GM19455 (cell line): ENCODE measurements around the gene PIEZO2.

ENCODE experiments used
- ATAC-seq: cut with Tn5 transposase; IDR thresholded peaks from one replicate; pipeline ENCODE4 v1.9.1; 2021; ENCODE audit not compliant: unreplicated experiment

Gene PIEZO2

DNA sequence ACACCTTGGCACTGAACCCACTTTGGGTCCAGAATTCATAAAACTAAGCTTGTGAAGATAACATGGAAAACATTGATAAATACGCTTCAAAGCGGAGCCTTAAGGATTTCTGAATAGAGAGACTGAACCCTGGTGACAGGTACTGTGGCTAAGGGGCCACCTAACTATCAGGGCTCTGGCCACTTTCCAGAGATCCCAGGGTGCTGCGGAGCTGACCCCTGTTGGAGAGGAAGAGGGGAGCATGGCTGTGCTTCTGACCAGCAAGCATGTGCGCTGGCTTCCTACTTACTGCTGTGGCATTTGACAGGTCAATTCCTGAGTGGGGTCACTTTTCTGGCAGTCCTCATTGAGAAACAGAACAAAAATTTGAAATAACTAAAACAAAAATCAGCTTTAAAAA lies 395.2 kb downstream of the PIEZO2 start:
- ATAC-seq, result no peak

DNA sequence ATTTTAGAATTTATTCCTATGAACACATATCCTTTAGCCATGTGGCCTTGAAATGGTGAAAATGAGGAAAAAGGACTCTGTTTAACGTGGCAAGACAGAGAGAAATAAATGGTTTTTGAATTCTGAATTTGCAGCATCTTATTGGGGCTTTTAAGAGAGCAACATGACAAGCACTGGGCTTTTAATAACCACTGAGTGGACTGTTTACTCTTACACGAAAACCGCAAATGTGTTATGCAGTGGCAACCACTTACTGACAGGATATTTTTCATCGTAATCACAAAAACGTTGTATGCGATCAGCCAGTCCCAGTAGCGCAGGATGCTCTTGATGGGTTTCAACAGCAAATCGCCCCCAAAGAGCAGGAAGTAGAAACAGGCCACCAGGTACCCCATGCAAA lies 397.0 kb downstream of the PIEZO2 start:
- ATAC-seq, result no peak

DNA sequence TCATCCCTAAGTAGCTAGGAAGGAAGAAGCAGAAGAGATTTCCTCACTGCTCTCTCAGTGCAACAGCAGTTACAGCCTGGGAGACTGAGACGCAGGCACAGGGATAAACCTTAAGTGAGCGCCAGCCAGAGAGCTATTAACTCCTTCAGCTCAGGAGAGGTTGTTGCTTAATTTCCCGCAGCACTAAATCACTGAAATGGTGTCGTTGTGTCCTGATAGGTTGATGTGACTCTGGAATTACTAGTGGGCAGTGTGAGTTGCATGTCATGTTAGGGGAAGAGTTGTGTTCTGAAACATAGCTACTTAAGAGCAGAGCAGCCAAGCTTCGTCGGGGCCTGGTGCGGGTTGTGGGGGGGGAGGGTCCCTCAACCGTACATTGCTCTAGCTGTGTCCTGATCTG lies 397.7 kb downstream of the PIEZO2 start:
- ATAC-seq, result no peak

DNA sequence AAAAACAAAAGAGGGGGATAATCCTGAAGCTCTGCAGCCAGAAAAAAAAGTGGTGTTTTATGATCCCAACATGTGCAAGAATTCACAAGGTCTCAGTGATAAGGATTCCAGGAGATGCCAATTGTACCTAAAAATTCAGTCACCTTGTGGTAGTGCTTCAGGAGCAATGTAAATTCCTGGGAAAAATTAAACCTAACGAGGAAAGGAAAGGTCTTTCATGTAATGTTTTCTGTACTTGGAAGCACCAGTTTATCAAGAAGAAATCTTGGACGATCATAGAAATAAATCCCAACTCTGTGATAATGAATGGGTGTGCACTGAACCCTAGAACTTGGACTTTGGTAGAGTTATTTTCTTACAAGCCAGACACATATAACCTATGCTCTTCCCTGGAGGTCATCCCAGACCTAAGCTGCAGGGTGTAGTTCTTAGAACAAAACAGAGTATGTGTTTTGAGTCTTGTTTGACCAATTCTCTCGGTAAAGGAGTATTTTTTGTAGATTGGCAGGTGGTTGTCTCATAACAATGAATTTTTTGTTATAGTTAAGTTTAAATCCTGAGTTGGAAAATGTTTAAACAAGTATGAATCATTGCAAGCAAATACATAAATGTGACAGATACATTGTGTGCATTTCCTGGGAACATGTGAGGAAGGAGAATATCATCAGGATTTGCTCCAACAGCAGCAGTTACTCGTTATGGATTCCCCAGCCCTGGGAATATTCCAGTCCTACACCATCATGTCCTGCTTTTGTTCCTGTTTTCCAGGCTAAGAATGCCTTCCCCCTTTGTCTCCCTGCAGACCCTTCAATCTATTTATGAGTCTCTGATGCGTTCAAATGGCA lies 399.0 kb downstream of the PIEZO2 start:
- ATAC-seq, result no peak

DNA sequence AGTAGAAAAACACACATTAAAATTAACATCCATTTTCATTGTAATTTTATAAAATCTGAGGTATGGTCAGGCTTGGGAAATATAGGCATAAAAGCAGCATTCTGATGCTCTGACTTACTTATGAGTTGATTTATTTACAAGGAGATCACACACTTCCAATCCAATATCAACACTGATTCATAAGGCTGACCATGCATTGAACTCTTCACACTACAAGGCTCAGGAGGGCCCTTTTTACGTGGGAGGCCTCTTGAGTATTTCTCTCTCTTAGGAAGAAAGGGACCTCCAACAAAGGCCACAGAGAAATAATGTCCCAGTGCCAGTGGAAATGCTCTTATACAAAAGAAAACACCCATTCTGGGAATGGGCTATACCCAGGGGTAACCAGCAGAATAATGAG lies 400.7 kb downstream of the PIEZO2 start:
- no peak for ATAC-seq

DNA sequence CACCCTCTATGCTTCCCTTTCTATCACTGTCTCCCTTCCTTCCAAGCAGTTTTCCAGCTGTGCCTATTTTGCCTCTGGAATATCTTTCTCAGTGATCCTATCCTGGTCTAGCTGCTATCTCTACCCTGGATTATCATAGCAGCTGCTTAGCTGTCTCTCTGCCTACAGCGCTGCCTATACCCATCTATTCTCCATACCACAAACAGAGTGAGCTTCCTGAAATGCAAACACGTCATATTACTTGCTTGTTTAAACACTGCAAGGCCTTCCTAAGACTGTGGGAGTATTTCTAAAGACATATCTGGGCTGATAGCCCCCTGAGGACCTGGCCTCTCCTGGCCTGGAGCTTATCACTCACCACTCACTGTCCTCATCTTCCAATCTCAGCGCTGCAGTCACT lies 403.4 kb downstream of the PIEZO2 start:
- ATAC-seq, result no peak

DNA sequence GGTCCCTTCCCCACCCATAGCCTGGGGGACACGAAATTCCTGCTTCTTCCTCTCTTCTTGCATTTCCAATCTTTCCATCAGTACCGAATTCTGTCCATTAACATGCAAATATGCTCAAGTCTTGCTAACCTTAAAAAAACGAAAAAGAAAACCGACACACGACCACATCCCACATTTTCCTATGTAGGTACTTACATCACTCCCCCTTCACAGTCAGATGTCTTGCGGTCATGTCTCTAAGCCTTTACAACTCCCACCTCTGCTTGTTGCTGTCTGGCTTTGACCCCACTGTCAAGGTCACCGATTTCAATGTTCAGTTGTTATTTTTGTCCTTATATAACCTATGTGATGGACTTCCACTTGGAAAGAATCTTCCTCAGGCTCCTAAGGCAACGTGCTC lies 404.1 kb downstream of the PIEZO2 start:
- no peak for ATAC-seq

DNA sequence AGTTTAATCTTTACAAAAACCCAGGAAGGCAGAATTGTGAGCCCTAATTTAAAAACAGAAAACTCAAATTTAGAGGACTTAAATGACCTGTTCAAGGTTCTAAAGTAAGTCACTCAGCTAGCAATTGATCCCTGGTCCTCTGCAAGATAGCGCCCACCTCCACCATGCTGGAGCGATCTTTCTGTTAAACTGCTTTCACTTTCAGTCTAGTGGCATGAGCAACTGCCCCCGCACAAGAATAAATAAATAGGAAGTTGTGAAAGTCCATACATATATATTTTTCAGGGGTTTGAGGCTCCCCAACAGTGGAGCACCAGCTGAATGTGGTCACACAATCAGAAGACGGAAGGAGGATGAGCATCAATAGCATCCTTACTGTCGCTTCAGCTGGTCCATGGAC lies 405.6 kb downstream of the PIEZO2 start:
- no peak for ATAC-seq

DNA sequence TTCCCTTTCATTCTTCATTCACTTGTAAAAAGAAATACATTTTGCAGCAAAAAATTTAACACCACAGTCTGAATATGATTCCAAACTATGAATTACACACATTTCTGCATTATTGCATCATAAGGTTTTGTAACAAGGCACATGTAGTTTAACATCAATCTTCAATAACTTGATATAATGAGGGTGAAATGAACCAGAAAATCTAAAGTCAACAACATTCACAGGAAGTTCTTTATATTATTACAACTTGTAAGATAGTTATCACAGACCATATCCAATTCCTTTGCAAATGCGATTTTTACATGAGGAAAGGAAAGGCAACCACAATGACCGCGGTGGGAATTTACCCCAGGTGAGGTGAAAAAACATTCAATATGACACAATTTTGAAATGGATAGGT lies 410.2 kb downstream of the PIEZO2 start:
- ATAC-seq, result no peak

DNA sequence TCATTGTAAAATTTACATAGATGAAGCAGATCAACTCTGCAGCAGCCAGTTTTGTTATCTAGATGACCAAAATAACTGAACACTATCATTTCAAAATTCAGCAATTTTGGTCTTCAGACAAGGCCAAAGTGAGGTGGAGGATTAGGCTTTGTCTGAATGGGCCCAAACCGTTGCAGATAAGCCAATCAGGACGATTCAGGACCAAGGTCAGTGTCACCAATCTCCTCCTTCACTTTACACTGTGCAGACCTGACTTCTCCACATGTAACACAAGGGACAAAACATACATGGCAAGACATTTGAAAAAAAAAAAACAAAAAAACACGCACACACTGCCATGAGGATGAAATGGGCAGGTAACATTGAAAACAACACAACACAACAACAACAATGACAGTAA lies 412.4 kb downstream of the PIEZO2 start:
- ATAC-seq, result no peak

DNA sequence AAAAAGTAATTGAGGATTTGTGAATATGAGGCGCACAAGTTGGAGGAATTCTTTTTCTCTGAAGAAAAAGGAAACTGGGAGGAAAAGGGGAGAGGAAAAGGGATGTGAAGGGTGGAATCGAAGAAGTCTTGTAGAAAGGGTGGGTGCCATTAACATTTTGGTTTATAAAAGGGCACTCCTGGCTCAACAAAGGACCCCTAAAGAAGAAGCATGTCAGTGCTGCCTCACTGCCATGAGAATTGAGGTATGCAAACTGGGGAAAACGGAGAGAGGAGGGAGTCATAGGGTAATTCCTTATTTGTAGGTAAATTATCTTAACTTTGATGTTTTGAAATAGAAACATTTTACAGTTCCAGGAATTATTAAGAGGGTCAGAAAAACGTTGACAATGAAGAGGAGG lies 416.4 kb downstream of the PIEZO2 start:
- ATAC-seq, result no peak

DNA sequence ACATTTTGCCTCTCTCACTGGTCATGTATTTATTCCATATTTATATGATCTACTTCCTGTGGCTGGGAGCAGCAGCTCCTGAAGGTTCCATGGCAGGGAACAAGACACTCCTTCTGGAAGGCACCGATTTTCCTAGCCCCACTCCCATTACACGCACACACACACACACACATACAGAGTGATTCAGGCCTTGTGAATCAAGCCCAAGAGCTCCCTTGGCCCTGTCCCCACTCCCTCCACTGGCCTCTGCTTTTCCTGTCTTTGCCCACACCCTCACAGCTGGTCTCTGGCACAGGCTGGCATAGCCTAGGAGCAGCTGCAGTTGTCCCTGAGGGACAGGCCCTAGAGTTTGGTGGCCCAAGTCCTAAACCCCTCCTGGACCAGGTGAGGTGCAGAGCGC lies 421.9 kb downstream of the PIEZO2 start:
- no peak for ATAC-seq

DNA sequence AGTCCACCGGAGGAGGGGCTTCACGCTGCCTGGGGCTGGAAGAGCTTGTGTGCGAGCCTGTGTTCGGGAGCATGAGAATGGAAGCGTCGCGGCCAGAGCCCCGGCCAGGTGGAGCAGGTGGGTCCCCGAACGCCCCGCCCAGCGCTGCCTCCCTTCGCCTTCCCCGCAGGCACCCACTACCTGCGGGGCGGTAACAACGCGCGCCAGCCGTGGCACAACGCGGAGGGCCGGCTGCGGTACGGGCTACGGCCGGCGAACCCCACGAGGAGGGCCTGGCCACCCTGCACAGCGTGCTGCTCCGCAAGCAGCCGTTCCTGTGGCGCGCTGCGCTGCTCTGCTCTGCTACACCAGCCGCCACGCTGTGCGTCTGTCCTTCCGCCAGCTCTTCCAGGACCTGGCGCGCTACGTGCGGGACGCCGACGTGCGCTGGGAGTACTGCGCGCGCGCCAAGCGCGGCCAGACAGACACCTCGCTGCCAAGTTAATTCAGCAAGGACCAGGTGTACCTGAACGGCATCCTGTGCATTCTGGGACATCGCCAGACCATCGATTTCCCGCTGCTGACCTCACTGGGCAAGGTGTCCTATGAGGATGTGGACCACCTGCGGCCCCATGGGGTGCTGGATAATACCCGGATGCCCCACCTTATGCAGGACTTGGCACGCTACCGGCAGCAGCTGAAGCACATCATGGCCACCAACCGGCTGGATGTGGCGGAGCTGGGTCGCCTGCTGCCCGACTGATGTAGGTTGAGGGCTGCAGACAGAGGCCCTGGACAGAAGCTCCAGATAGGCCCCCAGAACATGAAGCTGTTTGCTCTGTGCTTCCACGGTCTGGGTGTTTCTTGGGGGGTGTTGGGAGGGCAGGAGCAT lies 422.9 kb downstream of the PIEZO2 start:
- no peak for ATAC-seq

DNA sequence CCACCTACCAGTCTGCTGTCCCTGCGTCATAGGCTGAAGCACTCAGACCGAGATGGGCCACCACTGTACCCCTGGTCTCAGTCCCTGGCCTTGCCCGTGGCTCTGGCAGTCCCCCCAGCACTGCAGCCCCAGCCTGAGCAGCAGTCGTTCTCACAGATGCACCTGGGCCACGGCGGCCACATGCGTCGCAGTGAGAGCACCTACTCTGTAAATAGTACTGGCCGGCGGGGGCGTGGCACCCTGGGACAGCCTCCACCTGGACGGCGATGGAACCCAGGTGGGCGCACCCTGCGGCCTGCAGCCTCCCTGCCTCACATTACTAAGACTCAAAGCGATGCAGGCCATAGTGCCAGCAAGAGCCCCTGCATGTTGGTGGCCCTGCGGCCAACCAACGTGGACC lies 424.7 kb downstream of the PIEZO2 start:
- ATAC-seq, result no peak

DNA sequence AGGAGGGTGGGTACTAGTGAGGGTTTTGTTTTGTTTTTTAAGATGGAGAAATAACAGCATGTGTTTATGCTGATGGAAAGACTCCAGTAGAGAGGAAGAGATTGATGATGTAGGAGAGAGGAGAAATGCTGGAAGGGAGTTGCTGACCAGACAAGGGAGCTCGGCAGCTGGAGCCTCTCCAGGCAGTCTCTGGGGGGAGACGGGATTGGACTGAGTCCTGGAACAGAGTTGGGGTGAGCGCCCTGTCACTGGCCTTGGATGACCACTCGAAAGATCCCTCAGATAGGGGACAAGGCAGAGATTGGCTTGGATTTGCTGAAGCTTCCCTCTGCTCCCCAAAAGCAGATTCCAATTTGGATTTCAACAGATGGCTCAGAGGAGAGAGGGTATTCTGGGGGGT lies 425.9 kb downstream of the PIEZO2 start:
- ATAC-seq, result no peak

DNA sequence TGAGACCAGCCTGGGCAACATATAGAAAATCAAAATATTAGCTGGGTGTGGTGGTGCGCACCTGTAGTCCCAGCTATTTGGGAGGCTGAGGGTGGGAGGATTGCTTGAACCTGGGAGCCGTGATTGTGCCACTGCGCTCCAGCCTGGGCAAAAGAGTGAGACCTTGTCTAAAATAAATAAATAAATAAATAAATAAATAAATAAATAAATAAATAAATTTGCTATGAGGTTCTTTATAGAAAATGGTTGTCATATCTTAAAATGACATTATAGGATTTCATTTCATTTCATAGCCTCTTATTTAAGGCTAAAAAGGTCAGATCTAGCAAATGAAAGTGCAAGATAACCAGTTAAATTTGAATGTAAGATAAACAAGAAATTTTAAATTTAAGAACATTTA lies 430.6 kb downstream of the PIEZO2 start:
- ATAC-seq, result no peak

DNA sequence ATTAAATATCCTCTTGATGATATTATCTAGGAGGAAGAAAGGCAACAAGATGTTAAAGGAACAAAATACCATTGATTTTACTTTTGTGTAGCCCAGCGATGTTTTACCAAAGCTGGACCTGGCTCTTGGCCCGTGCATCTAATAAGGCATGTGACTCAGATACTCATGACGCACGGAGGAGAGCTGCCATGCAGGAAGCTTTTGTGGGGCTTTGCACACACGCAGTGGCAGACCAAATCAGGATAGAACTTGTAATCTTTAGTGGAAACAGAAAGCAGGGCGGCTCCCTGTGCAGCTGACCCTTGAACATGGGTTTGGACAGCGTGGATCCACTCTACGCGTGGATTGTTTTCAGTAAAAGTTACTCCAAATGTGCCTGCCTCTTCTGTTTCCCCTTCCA lies 433.6 kb downstream of the PIEZO2 start:
- no peak for ATAC-seq

DNA sequence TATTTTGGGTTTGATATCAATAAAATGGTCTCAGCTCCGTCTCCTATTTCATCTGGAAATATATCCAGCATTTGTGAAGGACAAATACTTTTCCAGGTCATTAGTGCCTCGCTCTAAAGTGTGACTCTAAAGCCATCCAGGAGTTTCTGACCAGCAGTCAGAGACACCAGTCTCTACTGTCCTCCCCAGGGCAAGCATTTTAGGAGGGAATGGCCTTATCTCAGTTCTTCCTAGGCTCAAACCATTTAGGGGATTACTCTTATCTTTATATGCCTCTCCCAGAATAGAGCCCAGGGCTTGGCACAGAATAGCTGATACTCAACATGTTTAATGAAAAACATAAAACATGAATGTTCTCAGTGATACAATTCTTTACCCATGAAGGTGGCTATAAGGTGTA lies 436.0 kb downstream of the PIEZO2 start:
- no peak for ATAC-seq

DNA sequence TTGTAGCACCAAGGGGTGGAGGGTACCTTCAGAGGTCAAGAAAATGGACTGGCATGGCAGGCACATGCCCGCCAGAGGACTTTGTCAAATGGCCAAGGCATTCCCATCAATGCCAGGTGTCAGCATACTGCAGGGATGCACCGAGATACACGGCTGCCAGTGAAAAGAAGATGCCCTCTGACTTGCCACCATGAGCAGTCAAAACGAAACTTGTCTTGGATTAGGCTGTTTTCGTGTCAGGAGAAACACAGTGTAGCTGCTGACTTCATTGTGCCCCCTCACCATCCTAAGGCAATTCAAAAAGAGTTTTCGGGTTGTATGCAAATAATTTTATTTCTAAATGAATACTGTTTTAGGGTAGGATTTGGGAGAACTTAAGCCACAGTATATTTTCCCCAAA lies 442.1 kb downstream of the PIEZO2 start:
- no peak for ATAC-seq

DNA sequence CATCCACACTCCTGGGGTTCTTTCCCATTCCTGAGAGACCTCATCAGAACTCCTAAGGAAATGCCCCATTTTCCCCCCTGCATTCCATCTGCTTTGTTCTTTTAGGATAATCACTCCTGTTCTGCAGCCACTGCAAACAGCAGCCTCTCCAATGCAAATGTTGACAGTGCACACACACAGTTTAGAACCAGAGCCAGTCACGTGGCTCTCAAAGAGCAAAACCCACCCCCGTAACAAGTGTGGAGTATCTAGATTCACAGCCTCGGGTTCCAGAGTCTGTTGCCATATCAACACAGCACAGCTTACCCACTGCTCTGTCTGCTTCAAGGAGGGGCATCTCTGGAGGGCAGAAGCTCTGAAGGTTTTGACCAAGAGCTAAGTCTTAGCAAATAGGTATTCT lies 443.6 kb downstream of the PIEZO2 start:
- no peak for ATAC-seq

DNA sequence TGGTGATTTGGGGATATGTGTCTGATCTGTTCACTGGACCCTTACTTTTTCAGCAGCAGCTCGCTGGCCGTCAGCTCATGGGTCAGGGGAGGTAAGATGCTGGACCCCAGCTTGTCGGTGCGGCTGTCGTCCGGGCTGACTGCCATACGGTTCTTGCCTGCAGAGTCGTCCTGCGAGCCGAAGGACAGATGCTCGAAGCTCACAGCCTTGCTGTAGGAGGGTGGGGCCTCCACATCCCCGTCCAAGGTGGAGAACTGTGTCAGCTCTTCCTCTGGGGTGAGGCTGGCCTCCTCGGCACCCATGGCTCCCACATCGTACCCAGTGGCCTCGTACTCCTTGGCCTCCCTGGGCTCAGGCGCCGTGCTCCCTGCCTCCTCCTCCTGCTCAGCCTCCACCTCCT lies 444.1 kb downstream of the PIEZO2 start:
- no peak for ATAC-seq

DNA sequence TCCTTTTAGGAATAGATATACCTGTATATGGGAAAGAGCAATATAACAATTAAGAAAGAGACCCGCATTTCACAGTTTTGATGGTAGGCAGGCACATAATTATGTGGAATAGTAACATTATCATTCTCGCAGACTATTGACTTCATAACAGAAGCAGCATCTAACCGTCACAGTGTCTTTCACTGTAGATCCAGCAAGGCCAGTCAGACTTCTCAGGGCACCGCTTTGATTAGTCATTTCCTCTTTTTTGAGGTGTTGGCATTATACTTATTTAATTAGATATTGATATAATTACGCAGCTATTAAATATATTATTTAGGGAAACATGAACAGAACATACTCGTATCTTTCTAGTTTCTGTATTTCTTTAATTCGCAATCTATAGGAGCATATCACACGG lies 447.2 kb downstream of the PIEZO2 start:
- ATAC-seq, result no peak
